Measurements from ENCODE around the gene ABHD17A. TPM values are rescaled to one million over a fixed set of nuclear protein-coding genes. Genes with fewer than 3 reads are reported as not detected.

ABHD17A gene
- total and polyA plus RNA-seq, 9 of the 15 experiments (the other 6 are each of a cell fraction or from before 2014, with no cell fraction given) = 0.04 to 135 (median 21.8) TPM; not detected in 1

DNA sequence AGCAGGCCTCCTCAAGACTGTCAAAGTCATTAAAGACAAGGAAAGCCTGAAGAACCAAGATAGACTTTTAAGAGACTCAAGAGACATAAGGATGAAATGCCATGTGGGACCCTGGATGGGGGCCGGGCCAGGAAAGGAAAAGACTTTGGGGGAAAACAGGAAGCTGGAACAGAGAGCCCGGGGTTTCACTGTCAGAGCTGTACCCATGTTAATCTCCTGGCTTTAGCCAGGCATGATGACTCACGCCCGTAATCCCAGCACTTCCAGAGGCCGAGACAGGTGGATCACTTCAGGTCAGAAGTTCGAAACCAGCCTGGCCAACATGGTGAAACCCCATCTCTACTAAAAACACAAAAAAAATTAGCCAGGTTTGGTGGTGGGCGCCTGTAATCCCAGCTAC, 16.3 kb downstream of the ABHD17A start:
- in situ Hi-C loops (cut with MboI) = no loop called here
- Histone ChIP-seq H2AFZ (ENCODE audit: low read depth, low read length) (no peak overlapping the region), H3K4me1 (replicated peaks in 1 of 2; ENCODE audit: control insufficient read depth in 2 of 2, insufficient read depth in 2 of 2, low read length in 2 of 2) (peaks cover 49 to 82% of the 10 kb centered on the region in 2 experiments), H3K4me2 (ENCODE audit: insufficient read depth, low read length) (peak overlapping the region; percentile 19; the same call in 1 of the 2 replicates), H3K27ac (ENCODE audit: extremely low read depth, low read depth, low read length) (peak overlapping the region; percentile 38; the same call in 2 of the 3 replicates), H4K20me1 (replicated peaks; ENCODE audit: control insufficient read depth, insufficient read depth, low read length) (no peaks in the 10 kb centered on the region), H3K9me1 (ENCODE audit: control insufficient read depth, insufficient read depth, low read length) (no peaks in the 10 kb centered on the region), H3K27me3 (ENCODE audit: control insufficient read depth in 2 of 2, insufficient read depth in 2 of 2, low read length in 2 of 2) (no peaks in the 10 kb centered on the region), H3K79me2 (ENCODE audit: control insufficient read depth, insufficient read depth, low read length) (peaks cover 57% of the 10 kb centered on the region), H3K4me3 (no peak overlapping the region), H3K36me3 (ENCODE audit: control insufficient read depth, insufficient read depth, low read length) (peaks cover 33% of the 10 kb centered on the region; the same call in 2 of the 3 replicates), H3K9ac (ENCODE audit: insufficient read depth in 1 of 2, low read depth in 2 of 2, low read length in 2 of 2) (peak overlapping the region in 1 of 2 experiments; percentile 68; a peak in 1 of 4 replicates), H3K9me3 (replicated peaks; ENCODE audit: control insufficient read depth, insufficient read depth, low read depth, low read length) (no peaks in the 10 kb centered on the region)
- TF ChIP-seq, protein P1, sequence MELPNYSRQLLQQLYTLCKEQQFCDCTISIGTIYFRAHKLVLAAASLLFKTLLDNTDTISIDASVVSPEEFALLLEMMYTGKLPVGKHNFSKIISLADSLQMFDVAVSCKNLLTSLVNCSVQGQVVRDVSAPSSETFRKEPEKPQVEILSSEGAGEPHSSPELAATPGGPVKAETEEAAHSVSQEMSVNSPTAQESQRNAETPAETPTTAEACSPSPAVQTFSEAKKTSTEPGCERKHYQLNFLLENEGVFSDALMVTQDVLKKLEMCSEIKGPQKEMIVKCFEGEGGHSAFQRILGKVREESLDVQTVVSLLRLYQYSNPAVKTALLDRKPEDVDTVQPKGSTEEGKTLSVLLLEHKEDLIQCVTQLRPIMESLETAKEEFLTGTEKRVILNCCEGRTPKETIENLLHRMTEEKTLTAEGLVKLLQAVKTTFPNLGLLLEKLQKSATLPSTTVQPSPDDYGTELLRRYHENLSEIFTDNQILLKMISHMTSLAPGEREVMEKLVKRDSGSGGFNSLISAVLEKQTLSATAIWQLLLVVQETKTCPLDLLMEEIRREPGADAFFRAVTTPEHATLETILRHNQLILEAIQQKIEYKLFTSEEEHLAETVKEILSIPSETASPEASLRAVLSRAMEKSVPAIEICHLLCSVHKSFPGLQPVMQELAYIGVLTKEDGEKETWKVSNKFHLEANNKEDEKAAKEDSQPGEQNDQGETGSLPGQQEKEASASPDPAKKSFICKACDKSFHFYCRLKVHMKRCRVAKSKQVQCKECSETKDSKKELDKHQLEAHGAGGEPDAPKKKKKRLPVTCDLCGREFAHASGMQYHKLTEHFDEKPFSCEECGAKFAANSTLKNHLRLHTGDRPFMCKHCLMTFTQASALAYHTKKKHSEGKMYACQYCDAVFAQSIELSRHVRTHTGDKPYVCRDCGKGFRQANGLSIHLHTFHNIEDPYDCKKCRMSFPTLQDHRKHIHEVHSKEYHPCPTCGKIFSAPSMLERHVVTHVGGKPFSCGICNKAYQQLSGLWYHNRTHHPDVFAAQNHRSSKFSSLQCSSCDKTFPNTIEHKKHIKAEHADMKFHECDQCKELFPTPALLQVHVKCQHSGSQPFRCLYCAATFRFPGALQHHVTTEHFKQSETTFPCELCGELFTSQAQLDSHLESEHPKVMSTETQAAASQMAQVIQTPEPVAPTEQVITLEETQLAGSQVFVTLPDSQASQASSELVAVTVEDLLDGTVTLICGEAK (IDR thresholded peaks at IDR 0.05) = no peak
- TF ChIP-seq, protein P1 (CRISPR knock-in tag; IDR thresholded peaks at IDR 0.05) = no peak
- peak; percentile 43 for TF ChIP-seq ARID1B (IDR thresholded peaks at IDR 0.05)
- peak; percentile 64 for TF ChIP-seq FOSL1 (tag; conservative IDR thresholded peaks at IDR 0.05)
- no peak for TF ChIP-seq GATA2 (CRISPR knock-in tag; IDR thresholded peaks at IDR 0.05)
- no peak for TF ChIP-seq ARNT (IDR thresholded peaks at IDR 0.05)
- TF ChIP-seq TBP (optimal IDR thresholded peaks at IDR 0.05; ENCODE audit: low read depth, low read length) = peak; percentile 7
- TF ChIP-seq, protein P2, sequence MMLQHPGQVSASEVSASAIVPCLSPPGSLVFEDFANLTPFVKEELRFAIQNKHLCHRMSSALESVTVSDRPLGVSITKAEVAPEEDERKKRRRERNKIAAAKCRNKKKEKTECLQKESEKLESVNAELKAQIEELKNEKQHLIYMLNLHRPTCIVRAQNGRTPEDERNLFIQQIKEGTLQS (IDR thresholded peaks at IDR 0.05) = peak; percentile 73
- TF ChIP-seq, protein P2 (CRISPR knock-in tag; conservative IDR thresholded peaks at IDR 0.05) = no peak
- TF ChIP-seq DPF2 (IDR thresholded peaks at IDR 0.05) = peak; percentile 44; the same call in 1 of the 2 replicates
- TF ChIP-seq ADNP (tag; IDR thresholded peaks at IDR 0.05) = peak; percentile 63; the same call in 1 of the 2 replicates
- TF ChIP-seq JUND (IDR thresholded peaks at IDR 0.05; ENCODE audit: borderline replicate concordance, low read depth, low read length) = peak; percentile 70
- no peak; the same call in 2 of the 3 replicates for TF ChIP-seq JUND (tag; IDR thresholded peaks at IDR 0.05; ENCODE audit: borderline replicate concordance, low read depth, low read length)
- FAIRE-seq (peak; percentile 52), ATAC-seq (no peak), DNase-seq (ENCODE audit: extremely low read depth in 1 of 4, low spot score in 3 of 4) (peak in 1 of 4 experiments; percentile 40)
- intact Hi-C loops (cut with micrococcal nuclease) = no loop called here
- ChIA-PET CTCF (ENCODE audit: low intra/inter-chr PET ratio) (no interaction called here), POLR2A (interaction anchor here (0.7 to 2.0 kb wide), 2 partner anchors 11 to 16 kb away, joined by 4 to 6 read pairs; no protein-coding TSS in a partner anchor)
- 47% methylated on average over 6 of the region's 7 CpGs for WGBS (ENCODE audit: insufficient coverage, low coverage, missing lambda C conversion rate)
- BruUV-seq (replicated peaks) = no TSS peak

All from K562 (cell line).